Measurements from ENCODE around the gene DCTN5. TPM values are rescaled to one million over a fixed set of nuclear protein-coding genes. Genes with fewer than 3 reads are reported as not detected.

DCTN5 gene
- total and polyA plus RNA-seq, 2 of the 13 experiments (the other 11 are each of a cell fraction or from before 2014, with no cell fraction given) = 105 to 207 TPM

- peak; percentile 70; the same call in 1 of the 2 replicates for TF ChIP-seq ZNF503 (CRISPR knock-in tag; IDR thresholded peaks at IDR 0.05)
- peak; percentile 78 for TF ChIP-seq MLXIP (CRISPR knock-in tag; IDR thresholded peaks at IDR 0.05; ENCODE audit: borderline replicate concordance)
- TF ChIP-seq SMAD1 (CRISPR knock-in tag; IDR thresholded peaks at IDR 0.05; ENCODE audit: borderline replicate concordance, low read depth) = peak; percentile 92; the same call in 1 of the 2 replicates
- TF ChIP-seq DBP (CRISPR knock-in tag; IDR thresholded peaks at IDR 0.05; ENCODE audit: not compliant biosample characterization) = no peak
- no peak for TF ChIP-seq FOXA1 (IDR thresholded peaks at IDR 0.05)
- peak; percentile 15; the same call in 1 of the 2 replicates for TF ChIP-seq FOXA1 (CRISPR knock-in tag; IDR thresholded peaks at IDR 0.05)
- 0 out of 2 replicates have a peak, but pooled peaks have one; percentile 26 for TF ChIP-seq ZNF142 (CRISPR knock-in tag; IDR thresholded peaks at IDR 0.05)
- peak; percentile 50; the same call in 1 of the 2 replicates for TF ChIP-seq NFATC3 (CRISPR knock-in tag; IDR thresholded peaks at IDR 0.05)
- TF ChIP-seq ZNF136 (CRISPR knock-in tag; IDR thresholded peaks at IDR 0.05; ENCODE audit: low read depth) = peak; percentile 26; the same call in 1 of the 2 replicates
- TF ChIP-seq POLR2AphosphoS5 (IDR thresholded peaks at IDR 0.05; ENCODE audit: low read depth, low read length) = peak; percentile 83
These were observed 37.4 kb downstream of the DCTN5 start, which contains the start of gene PLK1 (continued) for GRCh38 chr16:23678430-23679273.
